Liver (tissue), 9 donors: ENCODE measurements around the gene ZNF419. TPM values are rescaled to one million over a fixed set of nuclear protein-coding genes. Genes with fewer than 3 reads are reported as not detected.

ENCODE experiments used
- DNase-seq: peaks from one replicate; pipeline ENCODE4 v3.0.0-alpha.2; 2017; ENCODE audit warnings: low spot score
- H3K27ac ChIP-seq, 2 donors: one replicate each; pipeline ENCODE4 v1.7.0; 2013; ENCODE audit warnings: inconsistent platforms in 2 of 2, low read length in 2 of 2, control low read depth in 1 of 2, low read depth in 1 of 2, mild to moderate bottlenecking in 1 of 2
- H3K27me3 ChIP-seq, 4 donors: one replicate each; pipeline versions ENCODE4 v1.6.1 to v1.7.0; 2013; ENCODE audit warnings: low read length in 3 of 4, inconsistent platforms in 1 of 4, mild to moderate bottlenecking in 1 of 4, moderate library complexity in 1 of 4; ENCODE audit not compliant: control insufficient read depth in 4 of 4, insufficient read depth in 4 of 4
- H3K36me3 ChIP-seq, 4 donors: one replicate each; pipeline versions ENCODE4 v1.6.1 to v1.7.0; 2013; ENCODE audit warnings: low read length in 3 of 4, mild to moderate bottlenecking in 3 of 4, low read depth in 1 of 4, moderate library complexity in 1 of 4; ENCODE audit not compliant: control insufficient read depth in 4 of 4, insufficient read depth in 3 of 4
- H3K4me1 ChIP-seq, 4 donors: one replicate each; pipeline versions ENCODE4 v1.6.1 to v1.7.0; 2013; ENCODE audit warnings: low read length in 3 of 4, mild to moderate bottlenecking in 3 of 4, moderate library complexity in 1 of 4; ENCODE audit not compliant: control insufficient read depth in 4 of 4, insufficient read depth in 4 of 4
- H3K4me3 ChIP-seq, 3 donors: one replicate each; pipeline versions ENCODE4 v1.6.1 to v1.7.0; 2013; ENCODE audit warnings: low read length in 3 of 3, control low read depth in 1 of 3, low read depth in 1 of 3, mild to moderate bottlenecking in 1 of 3
- H3K9ac ChIP-seq, 2 donors: one replicate each; pipeline ENCODE4 v1.7.0; 2013; ENCODE audit warnings: low read length in 2 of 2, mild to moderate bottlenecking in 2 of 2, moderate library complexity in 2 of 2, control low read depth in 1 of 2, low read depth in 1 of 2
- H3K9me3 ChIP-seq, 4 donors: one replicate each; pipeline versions ENCODE4 v1.6.1 to v1.7.0; 2013; ENCODE audit warnings: low read length in 3 of 4; ENCODE audit not compliant: control insufficient read depth in 4 of 4
- EGR1 ChIP-seq, 2 donors: IDR thresholded peaks; 2 replicates each; pipeline ENCODE4 v1.6.1; 2016 to 2018; ENCODE audit warnings: antibody characterized with exemption in 2 of 2, low read depth in 2 of 2
- FOXA1 ChIP-seq: IDR thresholded peaks from 2 replicates; pipeline ENCODE4 v1.6.1; 2016; ENCODE audit warnings: antibody characterized with exemption
- FOXA2 ChIP-seq: IDR thresholded peaks from 2 replicates; pipeline ENCODE4 v1.6.1; 2016; ENCODE audit warnings: antibody characterized with exemption
- GABPA ChIP-seq, 2 donors: IDR thresholded peaks in 1 of 2; conservative IDR thresholded peaks in 1 of 2; 2 replicates each; pipeline ENCODE4 v1.6.1; 2016; ENCODE audit warnings: antibody characterized with exemption in 2 of 2, mild to moderate bottlenecking in 1 of 2, moderate library complexity in 1 of 2
- HNF4A ChIP-seq, 2 donors: conservative IDR thresholded peaks; 2 replicates each; pipeline ENCODE4 v1.6.1; 2016; ENCODE audit warnings: antibody characterized with exemption in 2 of 2, mild to moderate bottlenecking in 2 of 2
- HNF4G ChIP-seq: IDR thresholded peaks from 2 replicates; pipeline ENCODE4 v1.6.1; 2016; ENCODE audit warnings: antibody characterized with exemption
- NR2F2 ChIP-seq: IDR thresholded peaks from 2 replicates; pipeline ENCODE4 v1.6.1; 2016; ENCODE audit warnings: antibody characterized with exemption
- RAD21 ChIP-seq, 2 donors: IDR thresholded peaks; 2 replicates each; pipeline ENCODE4 v1.6.1; 2016; ENCODE audit warnings: antibody characterized with exemption in 2 of 2, mild to moderate bottlenecking in 2 of 2
- RXRA ChIP-seq, 2 donors: IDR thresholded peaks; 2 replicates each; pipeline ENCODE4 v1.6.1; 2017 to 2018; ENCODE audit warnings: antibody characterized with exemption in 2 of 2, mild to moderate bottlenecking in 1 of 2
- SP1 ChIP-seq: IDR thresholded peaks from 2 replicates; pipeline ENCODE4 v1.6.1; 2018; ENCODE audit warnings: antibody characterized with exemption, mild to moderate bottlenecking
- TAF1 ChIP-seq: conservative IDR thresholded peaks from 2 replicates; pipeline ENCODE4 v1.6.1; 2016; ENCODE audit warnings: antibody characterized with exemption, mild to moderate bottlenecking
- YY1 ChIP-seq: IDR thresholded peaks from 2 replicates; pipeline ENCODE4 v1.6.1; 2016; ENCODE audit warnings: antibody characterized with exemption, mild to moderate bottlenecking
- WGBS: extraction: QIAGEN DNeasy Blood & Tissue Kit; methylation state at CpG from one replicate; pipeline ENCODE4 v1.1.7; 2013; 5-methylcytosine and 5-hydroxymethylcytosine counted together
- polyA plus RNA-seq, 2 donors: library from polyadenylated mRNA; stranded (reverse) in 1 of 2; unstranded in 1 of 2; fragments of 200-250 nt in 1 of 2; fragments of >200 nt in 1 of 2; fragmentation: Nextera tagmentation in 1 of 2; extraction: Ambion mirVana in 1 of 2; gene quantifications; one replicate each; pipeline versions ENCODE4 v1.2.1 to v1.2.3, GENCODE V29; 2013 to 2015
- total RNA-seq, 2 donors: library from RNA; depleted of rRNA; stranded (reverse); fragments of >200 nt; gene quantifications; one replicate each; pipeline ENCODE4 v1.2.3, GENCODE V29; 2014
- TF ChIP-seq, protein P1 (sequence below): IDR thresholded peaks from 2 replicates; pipeline ENCODE4 v1.6.1; 2016; ENCODE audit warnings: antibody characterized with exemption, mild to moderate bottlenecking
- TF ChIP-seq, protein P2 (sequence below): fragments of 150-350 bp; IDR thresholded peaks from 2 replicates; pipeline ENCODE4 v1.5.1; 2017; ENCODE audit warnings: improper control_type of control experiment, low read depth, low read length; ENCODE audit not compliant: missing input control
- TF ChIP-seq, protein P3 (sequence below): IDR thresholded peaks from 2 replicates; pipeline ENCODE4 v1.6.1; 2016; ENCODE audit warnings: antibody characterized with exemption
- TF ChIP-seq, protein P4 (sequence below): IDR thresholded peaks from 2 replicates; pipeline ENCODE4 v1.6.1; 2016; ENCODE audit warnings: antibody characterized with exemption
- TF ChIP-seq, protein P5 (sequence below): IDR thresholded peaks from 2 replicates; pipeline ENCODE4 v1.6.1; 2016; ENCODE audit warnings: antibody characterized with exemption
- donor health status: healthy.
- donor health status: healthy.
- donor health status: healthy.
- donor health status: healthy.
- donor health status: healthy.

The ZNF419 gene
- total and polyA plus RNA-seq, 4 donors, result 1.9 to 12.4 (median 3.7) TPM

DNA sequence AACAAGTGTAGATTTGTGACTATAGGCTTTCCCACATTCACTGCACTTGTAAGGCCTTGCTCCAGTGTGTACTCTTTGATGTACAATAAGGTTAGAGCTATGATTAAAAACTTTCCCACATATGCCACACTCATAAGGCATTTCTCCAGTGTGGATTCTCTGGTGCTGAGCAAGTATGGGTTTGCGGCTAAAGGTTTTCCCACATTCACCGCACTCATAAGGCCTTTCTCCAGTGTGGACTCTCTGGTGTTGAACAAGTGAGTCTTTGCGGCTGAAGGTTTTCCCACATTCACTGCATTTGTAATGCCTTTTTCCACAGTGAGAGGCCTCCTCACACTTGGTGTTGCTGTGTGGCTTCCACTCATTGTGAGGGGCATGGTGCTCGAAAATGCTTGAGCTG, 13.9 kb upstream of the ZNF419 start:
- Histone ChIP-seq H3K36me3 (peaks cover 5 to 53% (median 41%) of the 10 kb centered on the region in 4 donors), H3K27me3 (no peaks in the 10 kb centered on the region), H3K4me3 (peak overlapping the region in 2 of 3 donors; percentile 91 to 94), H3K27ac (no peak overlapping the region), H3K9me3 (peaks cover 46 to 80% (median 67%) of the 10 kb centered on the region in 4 donors), H3K4me1 (peaks cover 0 to 14% (median 6%) of the 10 kb centered on the region in 4 donors), H3K9ac (no peak overlapping the region)
- no peak for DNase-seq
- WGBS, result 99% methylated on average over 4 of the region's 4 CpGs
- TF ChIP-seq EGR1 (IDR thresholded peaks at IDR 0.05; ENCODE audit: low read depth in 2 of 2), result no peak
- TF ChIP-seq FOXA2, result no peak
- no peak for TF ChIP-seq RAD21 (IDR thresholded peaks at IDR 0.05)
- TF ChIP-seq, protein P1, sequence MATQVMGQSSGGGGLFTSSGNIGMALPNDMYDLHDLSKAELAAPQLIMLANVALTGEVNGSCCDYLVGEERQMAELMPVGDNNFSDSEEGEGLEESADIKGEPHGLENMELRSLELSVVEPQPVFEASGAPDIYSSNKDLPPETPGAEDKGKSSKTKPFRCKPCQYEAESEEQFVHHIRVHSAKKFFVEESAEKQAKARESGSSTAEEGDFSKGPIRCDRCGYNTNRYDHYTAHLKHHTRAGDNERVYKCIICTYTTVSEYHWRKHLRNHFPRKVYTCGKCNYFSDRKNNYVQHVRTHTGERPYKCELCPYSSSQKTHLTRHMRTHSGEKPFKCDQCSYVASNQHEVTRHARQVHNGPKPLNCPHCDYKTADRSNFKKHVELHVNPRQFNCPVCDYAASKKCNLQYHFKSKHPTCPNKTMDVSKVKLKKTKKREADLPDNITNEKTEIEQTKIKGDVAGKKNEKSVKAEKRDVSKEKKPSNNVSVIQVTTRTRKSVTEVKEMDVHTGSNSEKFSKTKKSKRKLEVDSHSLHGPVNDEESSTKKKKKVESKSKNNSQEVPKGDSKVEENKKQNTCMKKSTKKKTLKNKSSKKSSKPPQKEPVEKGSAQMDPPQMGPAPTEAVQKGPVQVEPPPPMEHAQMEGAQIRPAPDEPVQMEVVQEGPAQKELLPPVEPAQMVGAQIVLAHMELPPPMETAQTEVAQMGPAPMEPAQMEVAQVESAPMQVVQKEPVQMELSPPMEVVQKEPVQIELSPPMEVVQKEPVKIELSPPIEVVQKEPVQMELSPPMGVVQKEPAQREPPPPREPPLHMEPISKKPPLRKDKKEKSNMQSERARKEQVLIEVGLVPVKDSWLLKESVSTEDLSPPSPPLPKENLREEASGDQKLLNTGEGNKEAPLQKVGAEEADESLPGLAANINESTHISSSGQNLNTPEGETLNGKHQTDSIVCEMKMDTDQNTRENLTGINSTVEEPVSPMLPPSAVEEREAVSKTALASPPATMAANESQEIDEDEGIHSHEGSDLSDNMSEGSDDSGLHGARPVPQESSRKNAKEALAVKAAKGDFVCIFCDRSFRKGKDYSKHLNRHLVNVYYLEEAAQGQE, result no peak
- no peak for TF ChIP-seq NR2F2
- TF ChIP-seq, protein P2, sequence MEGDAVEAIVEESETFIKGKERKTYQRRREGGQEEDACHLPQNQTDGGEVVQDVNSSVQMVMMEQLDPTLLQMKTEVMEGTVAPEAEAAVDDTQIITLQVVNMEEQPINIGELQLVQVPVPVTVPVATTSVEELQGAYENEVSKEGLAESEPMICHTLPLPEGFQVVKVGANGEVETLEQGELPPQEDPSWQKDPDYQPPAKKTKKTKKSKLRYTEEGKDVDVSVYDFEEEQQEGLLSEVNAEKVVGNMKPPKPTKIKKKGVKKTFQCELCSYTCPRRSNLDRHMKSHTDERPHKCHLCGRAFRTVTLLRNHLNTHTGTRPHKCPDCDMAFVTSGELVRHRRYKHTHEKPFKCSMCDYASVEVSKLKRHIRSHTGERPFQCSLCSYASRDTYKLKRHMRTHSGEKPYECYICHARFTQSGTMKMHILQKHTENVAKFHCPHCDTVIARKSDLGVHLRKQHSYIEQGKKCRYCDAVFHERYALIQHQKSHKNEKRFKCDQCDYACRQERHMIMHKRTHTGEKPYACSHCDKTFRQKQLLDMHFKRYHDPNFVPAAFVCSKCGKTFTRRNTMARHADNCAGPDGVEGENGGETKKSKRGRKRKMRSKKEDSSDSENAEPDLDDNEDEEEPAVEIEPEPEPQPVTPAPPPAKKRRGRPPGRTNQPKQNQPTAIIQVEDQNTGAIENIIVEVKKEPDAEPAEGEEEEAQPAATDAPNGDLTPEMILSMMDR, result no peak

DNA sequence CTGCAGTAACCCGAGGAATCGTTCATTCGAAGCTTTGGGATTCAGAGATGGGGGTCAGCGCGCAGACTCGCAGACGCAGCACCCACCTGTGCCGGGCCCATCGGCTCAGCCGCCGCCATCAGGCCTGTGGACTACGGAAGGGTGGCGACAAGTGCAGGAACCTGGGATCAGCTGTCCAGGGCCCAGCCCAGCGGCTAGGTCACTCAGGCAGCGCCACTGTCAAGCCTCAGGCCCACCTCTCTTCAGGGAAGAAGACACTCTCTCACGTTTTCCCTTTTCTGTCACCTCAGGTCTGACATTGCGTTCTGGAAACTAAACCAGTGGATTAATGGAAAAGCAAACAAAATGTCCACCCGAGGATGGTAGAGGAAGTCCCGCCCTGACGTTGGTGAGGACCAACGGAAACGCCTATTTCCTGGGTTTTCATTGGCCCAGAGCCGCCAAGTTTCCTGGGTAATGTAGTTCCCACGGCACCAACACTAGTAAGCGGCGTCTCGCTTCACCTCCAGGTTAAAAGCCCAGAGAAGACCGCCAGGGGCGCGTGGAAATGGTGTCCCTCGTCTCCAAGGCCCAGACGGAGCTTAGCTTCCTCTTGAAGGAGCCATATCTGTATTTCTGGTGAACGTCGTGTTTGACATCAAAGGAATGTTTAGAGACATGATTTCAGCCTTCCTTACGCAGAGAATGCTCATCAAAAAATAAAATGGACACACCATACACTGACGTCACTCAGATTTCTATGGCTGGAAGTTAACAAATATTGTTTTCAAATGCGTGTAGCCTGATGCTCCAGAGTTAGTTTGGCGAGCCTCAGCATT, 10.2 kb upstream of the ZNF419 start, which contains the start of gene ZNF772:
TSS of gene ZNF772 (minus strand) at position 376 of the 818 bp plus-strand sequence. CDS start at position 119, 257 bp downstream.
- DNase-seq, result peak; percentile 89
- H3K9ac ChIP-seq, result peak within 1 kb of the TSS; percentile 29 to 54
- H3K4me3 ChIP-seq, result peak within 1 kb of the TSS; percentile 78 to 94 (median 91)
- H3K4me1 ChIP-seq, result peaks cover 0 to 14% (median 6%) of the 10 kb centered on the region in 4 donors
- H3K27ac ChIP-seq, result peak within 1 kb of the TSS; percentile 32 to 45
- peaks cover 46 to 73% (median 59%) of the 10 kb centered on the region in 4 donors for H3K9me3 ChIP-seq
- peaks cover 0 to 8% (median 0%) of the 10 kb centered on the region in 4 donors for H3K27me3 ChIP-seq
- peaks cover 5 to 40% (median 34%) of the 10 kb centered on the region in 4 donors for H3K36me3 ChIP-seq
- WGBS, result 10% methylated on average over 38 of the region's 38 CpGs
- TF ChIP-seq, protein P3, sequence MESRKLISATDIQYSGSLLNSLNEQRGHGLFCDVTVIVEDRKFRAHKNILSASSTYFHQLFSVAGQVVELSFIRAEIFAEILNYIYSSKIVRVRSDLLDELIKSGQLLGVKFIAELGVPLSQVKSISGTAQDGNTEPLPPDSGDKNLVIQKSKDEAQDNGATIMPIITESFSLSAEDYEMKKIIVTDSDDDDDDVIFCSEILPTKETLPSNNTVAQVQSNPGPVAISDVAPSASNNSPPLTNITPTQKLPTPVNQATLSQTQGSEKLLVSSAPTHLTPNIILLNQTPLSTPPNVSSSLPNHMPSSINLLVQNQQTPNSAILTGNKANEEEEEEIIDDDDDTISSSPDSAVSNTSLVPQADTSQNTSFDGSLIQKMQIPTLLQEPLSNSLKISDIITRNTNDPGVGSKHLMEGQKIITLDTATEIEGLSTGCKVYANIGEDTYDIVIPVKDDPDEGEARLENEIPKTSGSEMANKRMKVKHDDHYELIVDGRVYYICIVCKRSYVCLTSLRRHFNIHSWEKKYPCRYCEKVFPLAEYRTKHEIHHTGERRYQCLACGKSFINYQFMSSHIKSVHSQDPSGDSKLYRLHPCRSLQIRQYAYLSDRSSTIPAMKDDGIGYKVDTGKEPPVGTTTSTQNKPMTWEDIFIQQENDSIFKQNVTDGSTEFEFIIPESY, result peak; percentile 32
- TF ChIP-seq EGR1 (IDR thresholded peaks at IDR 0.05; ENCODE audit: low read depth in 2 of 2) (peak in 1 of 2 donors; percentile 34), HNF4A (conservative IDR thresholded peaks at IDR 0.05) (no peak), RXRA (IDR thresholded peaks at IDR 0.05) (peak in 1 of 2 donors; percentile 4), FOXA2 (no peak), SP1 (peak; percentile 33), YY1 (peak; percentile 98), GABPA (IDR thresholded peaks at IDR 0.05 in 1 of 2, conservative IDR thresholded peaks at IDR 0.05 in 1 of 2) (peak; percentile 85 to 97), TAF1 (no peak), FOXA1 (no peak), HNF4G (no peak), NR2F2 (no peak), RAD21 (IDR thresholded peaks at IDR 0.05) (peak; percentile 46 to 52)
- TF ChIP-seq, protein P4, sequence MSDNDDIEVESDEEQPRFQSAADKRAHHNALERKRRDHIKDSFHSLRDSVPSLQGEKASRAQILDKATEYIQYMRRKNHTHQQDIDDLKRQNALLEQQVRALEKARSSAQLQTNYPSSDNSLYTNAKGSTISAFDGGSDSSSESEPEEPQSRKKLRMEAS, result no peak
- TF ChIP-seq, protein P1, result peak; percentile 18
- TF ChIP-seq, protein P5, sequence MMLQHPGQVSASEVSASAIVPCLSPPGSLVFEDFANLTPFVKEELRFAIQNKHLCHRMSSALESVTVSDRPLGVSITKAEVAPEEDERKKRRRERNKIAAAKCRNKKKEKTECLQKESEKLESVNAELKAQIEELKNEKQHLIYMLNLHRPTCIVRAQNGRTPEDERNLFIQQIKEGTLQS, result no peak
